Vagina (tissue), 2 donors: Measurements from ENCODE around the gene GAL3ST3. TPM values are rescaled to one million over a fixed set of nuclear protein-coding genes. Genes with fewer than 3 reads are reported as not detected.
"Not testable (repeated sequence)": the region's sequence is repeated elsewhere in the genome, so short reads cannot be mapped to it uniquely, and the experiment has no call there.

ENCODE experiments used
- DNase-seq, 2 donors: peaks; one replicate each; pipeline ENCODE4 v3.0.0-alpha.2; 2017; ENCODE audit errors: extremely low spot score in 2 of 2
- H3K27ac ChIP-seq: fragments of 200-600 bp; sonication (generic); one replicate; pipeline ENCODE4 v1.5.1; 2019
- H3K27me3 ChIP-seq: fragments of 200-600 bp; sonication (generic); one replicate; pipeline ENCODE4 v1.5.1; 2019
- H3K36me3 ChIP-seq, 2 donors: fragments of 200-600 bp; sonication (generic); one replicate each; pipeline ENCODE4 v1.5.1; 2017 to 2019
- H3K4me1 ChIP-seq: fragments of 200-600 bp; sonication (generic); one replicate; pipeline ENCODE4 v1.5.1; 2019
- H3K4me3 ChIP-seq, 2 donors: fragments of 200-600 bp; sonication (generic); 1 replicate in 1 of 2; 2 replicates in 1 of 2; pipeline ENCODE4 v1.5.1; 2016 to 2019
- H3K9me3 ChIP-seq: fragments of 200-600 bp; sonication (generic); one replicate; pipeline ENCODE4 v1.5.1; 2019
- CTCF ChIP-seq, 3 experiments: fragments of 450-650 bp in 2 of 3; fragments of 200-600 bp in 1 of 3; sonication (generic) in 1 of 3; IDR thresholded peaks; one replicate each; pipeline ENCODE4 v1.5.1; 2017 to 2019; ENCODE audit warnings: antibody characterized with exemption in 3 of 3, mild to moderate bottlenecking in 2 of 3, moderate library complexity in 2 of 3
- POLR2A ChIP-seq, 2 donors: fragments of 450-650 bp; IDR thresholded peaks; one replicate each; pipeline ENCODE4 v1.6.1; 2017; ENCODE audit warnings: antibody characterized with exemption in 2 of 2, mild to moderate bottlenecking in 2 of 2, moderate library complexity in 2 of 2
- POLR2AphosphoS5 ChIP-seq, 2 donors: sonication (generic); formaldehyde crosslinking; IDR thresholded peaks; one replicate each; pipeline ENCODE4 v1.9.0; 2017; ENCODE audit warnings: antibody characterized with exemption in 2 of 2, mild to moderate bottlenecking in 2 of 2, low read depth in 1 of 2; ENCODE audit not compliant: insufficient read depth in 1 of 2
- intact Hi-C: fragments of 100-400 bp; cut with DNase I; formaldehyde crosslinking; loops from one replicate; pipeline ENCODE4 v1.15.1; 2023
- total RNA-seq: library from RNA; depleted of rRNA; stranded (reverse); fragments of >200 nt; gene quantifications from one replicate; pipeline ENCODE4 v1.2.3, GENCODE V29; 2016

The GAL3ST3 gene
- not detected for total RNA-seq

GRCh38 chr11:66048547-66049323 is at the start of gene GAL3ST3:
Gene GAL3ST3, minus strand, starts transcription at chr11:66049161. Its CDS starts 3,746 bp downstream, at chr11:66045415.
- Histone ChIP-seq H3K36me3 (no peaks in the 10 kb centered on the region), H3K4me1 (peaks cover 29% of the 10 kb centered on the region), H3K4me3 (peak within 1 kb of the TSS; percentile 6 to 23), H3K27me3 (no peaks in the 10 kb centered on the region), H3K9me3 (no peaks in the 10 kb centered on the region), H3K27ac (no peak within 1 kb of the TSS)
- TF ChIP-seq CTCF (IDR thresholded peaks at IDR 0.05) (no peak), POLR2A (IDR thresholded peaks at IDR 0.05) (no peak), POLR2AphosphoS5 (IDR thresholded peaks at IDR 0.05; ENCODE audit: insufficient read depth in 1 of 2, low read depth in 1 of 2) (no peak)
- DNase-seq, result no peak
- intact Hi-C loops, result no loop called here

- H3K27ac ChIP-seq, H3K27me3 ChIP-seq, H3K36me3 ChIP-seq, DNase-seq, intact Hi-C loops, H3K4me1 ChIP-seq, H3K9me3 ChIP-seq, H3K4me3 ChIP-seq: not testable (repeated sequence)
Measured at GRCh38 chr11:66092125-66092524, 43.2 kb upstream of the GAL3ST3 start.

GRCh38 chr11:66090288-66090687 is 41.3 kb upstream of the GAL3ST3 start:
- no peak for DNase-seq
- Histone ChIP-seq H3K36me3 (no peaks in the 10 kb centered on the region), H3K4me1 (peaks cover 7% of the 10 kb centered on the region), H3K4me3 (no peak overlapping the region), H3K27ac (no peak overlapping the region), H3K9me3 (no peaks in the 10 kb centered on the region), H3K27me3 (no peaks in the 10 kb centered on the region)
- intact Hi-C loops, result no loop called here
- TF ChIP-seq CTCF (IDR thresholded peaks at IDR 0.05) (no peak), POLR2A (IDR thresholded peaks at IDR 0.05) (no peak), POLR2AphosphoS5 (IDR thresholded peaks at IDR 0.05; ENCODE audit: insufficient read depth in 1 of 2, low read depth in 1 of 2) (no peak)

DNA sequence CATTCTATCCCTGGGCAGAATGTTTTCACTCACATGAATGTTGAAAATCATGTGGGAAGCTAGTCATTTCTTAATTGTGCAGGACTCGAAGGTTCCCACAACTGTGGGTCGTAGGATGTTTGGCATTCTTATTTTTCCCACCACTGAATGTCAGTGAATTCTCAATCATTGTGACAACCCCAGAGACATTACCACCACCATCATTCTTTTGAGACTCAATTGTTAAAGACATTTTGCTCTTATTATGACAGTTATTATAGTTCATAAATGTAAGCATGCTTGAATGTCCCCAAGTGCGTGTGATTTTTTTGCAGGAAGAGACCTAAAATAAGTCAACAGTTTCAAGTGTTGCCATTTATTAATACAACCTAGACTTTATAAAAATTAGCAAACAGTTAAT is 40.1 kb upstream of the GAL3ST3 start:
- intact Hi-C loops, result no loop called here
- no peaks in the 10 kb centered on the region for H3K9me3 ChIP-seq
- H3K4me3 ChIP-seq, result no peak overlapping the region
- peaks cover 19% of the 10 kb centered on the region for H3K4me1 ChIP-seq
- no peak overlapping the region for H3K27ac ChIP-seq
- no peaks in the 10 kb centered on the region for H3K36me3 ChIP-seq
- no peaks in the 10 kb centered on the region for H3K27me3 ChIP-seq
- DNase-seq, result no peak
- TF ChIP-seq CTCF (IDR thresholded peaks at IDR 0.05) (no peak), POLR2AphosphoS5 (IDR thresholded peaks at IDR 0.05; ENCODE audit: insufficient read depth in 1 of 2, low read depth in 1 of 2) (no peak), POLR2A (IDR thresholded peaks at IDR 0.05) (no peak)

DNA sequence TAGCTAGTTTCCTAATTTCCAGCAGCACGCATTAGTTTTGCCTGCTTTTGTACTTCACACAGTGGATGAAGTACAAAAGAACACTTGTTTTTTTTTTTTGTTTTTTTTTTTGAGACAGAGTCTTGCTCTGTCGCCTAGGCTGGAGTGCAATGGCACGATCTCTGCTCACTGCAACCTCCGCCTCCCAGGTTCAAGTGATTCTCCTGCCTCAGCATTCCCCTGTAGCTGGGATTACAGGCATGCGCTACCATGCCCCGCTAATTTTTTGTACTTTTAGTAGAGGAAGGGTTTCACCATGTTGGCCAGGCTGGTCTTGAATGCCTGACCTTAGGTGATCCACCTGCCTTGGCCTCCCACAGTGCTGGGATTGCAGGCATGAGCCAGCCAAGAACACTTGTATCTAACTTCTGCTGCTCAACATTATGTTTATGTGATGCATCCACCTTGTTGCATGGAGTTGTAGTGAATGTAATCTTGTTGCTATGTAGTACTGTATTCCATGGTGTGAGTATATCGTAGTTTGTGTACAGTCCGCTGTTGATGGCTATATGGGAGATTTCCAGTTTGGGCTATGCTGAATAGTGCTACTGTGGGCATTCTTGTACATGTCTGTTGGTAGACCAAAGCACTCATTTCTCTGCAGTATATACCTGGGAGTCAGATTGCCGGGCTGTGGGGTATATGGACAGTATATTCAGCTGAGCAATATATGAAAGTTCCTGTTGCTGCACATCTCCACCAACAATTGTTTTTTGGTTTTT is 38.4 kb upstream of the GAL3ST3 start:
- intact Hi-C loops, result no loop called here

More for the DNA sequence above, 38.4 kb upstream of the GAL3ST3 start:
- no peak for DNase-seq
- H3K36me3 ChIP-seq, result no peaks in the 10 kb centered on the region
- no peak overlapping the region for H3K27ac ChIP-seq
- H3K27me3 ChIP-seq, result no peaks in the 10 kb centered on the region
- no peaks in the 10 kb centered on the region for H3K9me3 ChIP-seq
- peaks cover 37% of the 10 kb centered on the region for H3K4me1 ChIP-seq
- H3K4me3 ChIP-seq, result no peak overlapping the region
- TF ChIP-seq POLR2A (IDR thresholded peaks at IDR 0.05) (no peak), POLR2AphosphoS5 (IDR thresholded peaks at IDR 0.05; ENCODE audit: insufficient read depth in 1 of 2, low read depth in 1 of 2) (no peak), CTCF (IDR thresholded peaks at IDR 0.05) (no peak)
